H1 (cell line): ENCODE data around the gene IGLL5. TPM values are rescaled to one million over a fixed set of nuclear protein-coding genes. Genes with fewer than 3 reads are reported as not detected.

ENCODE experiments used
- CTCF ChIA-PET: fragments of 300-600 bp; sonication (Branson Sonifier 250); formaldehyde crosslinking; loops from one replicate; lab custom pipeline; 2021; ENCODE audit not compliant: partially characterized antibody; lab: Charles Lee
- POLR2A ChIA-PET: fragments of 300-600 bp; sonication (Branson Sonifier 250); formaldehyde crosslinking; loops from one replicate; lab custom pipeline; 2021; ENCODE audit warnings: inconsistent platforms; ENCODE audit not compliant: partially characterized antibody; lab: Charles Lee
- DNase-seq, 2 experiments: peaks; one replicate each; pipeline versions ENCODE4 v3.0.0 to v3.0.0-alpha.2; 2010 to 2022; ENCODE audit warnings: low spot score in 2 of 2, low read depth in 1 of 2, mixed read lengths in 1 of 2
- FAIRE-seq: peaks from 2 replicates; lab custom pipeline; 2011; peaks lifted over from hg19 to GRCh38; lab: Jason Lieb, UNC
- H2AFZ ChIP-seq: 2 replicates; pipeline ENCODE4 v1.8.1; 2012; ENCODE audit warnings: low read length, inconsistent platforms
- H2AK5ac ChIP-seq: 2 replicates; pipeline ENCODE4 v1.6.1; 2013; ENCODE audit warnings: low read depth, low read length
- H2BK120ac ChIP-seq: replicated peaks from 2 replicates; pipeline ENCODE3; 2013; ENCODE audit warnings: low read depth, low read length, inconsistent platforms
- H2BK12ac ChIP-seq: 2 replicates; pipeline ENCODE4 v1.6.1; 2013; ENCODE audit warnings: low read depth, low read length
- H2BK15ac ChIP-seq: 2 replicates; pipeline ENCODE4 v1.6.1; 2013; ENCODE audit warnings: low read length
- H2BK20ac ChIP-seq: 2 replicates; pipeline ENCODE4 v1.6.1; 2013; ENCODE audit warnings: low read length
- H2BK5ac ChIP-seq: 2 replicates; pipeline ENCODE4 v1.6.1; 2013; ENCODE audit warnings: low read depth, low read length
- H3K14ac ChIP-seq: 2 replicates; pipeline ENCODE4 v1.6.1; 2013; ENCODE audit warnings: inconsistent platforms; ENCODE audit not compliant: insufficient read length
- H3K18ac ChIP-seq: 2 replicates; pipeline ENCODE4 v1.6.1; 2013; ENCODE audit warnings: low read length; ENCODE audit errors: extremely low read depth
- H3K23ac ChIP-seq: 2 replicates; pipeline ENCODE4 v1.6.1; 2013; ENCODE audit warnings: inconsistent platforms; ENCODE audit not compliant: insufficient read length
- H3K23me2 ChIP-seq: 2 replicates; pipeline ENCODE4 v1.6.1; 2013; ENCODE audit warnings: low read depth, low read length
- H3K27ac ChIP-seq: 2 replicates; pipeline ENCODE4 v1.6.1; 2011; ENCODE audit warnings: low read depth, low read length, inconsistent platforms
- H3K27me3 ChIP-seq, 4 experiments: replicated peaks in 1 of 4; 1 replicate in 1 of 4; 2 replicates in 3 of 4; pipeline versions ENCODE4 v1.6.1 to v1.8.1; 2011 to 2013; ENCODE audit warnings: low read length in 3 of 4, mild to moderate bottlenecking in 3 of 4, inconsistent platforms in 2 of 4, mixed read lengths in 2 of 4, moderate library complexity in 1 of 4; ENCODE audit not compliant: control insufficient read depth in 3 of 4, insufficient read depth in 3 of 4; ENCODE audit errors: extremely low read depth in 1 of 4
- H3K36me3 ChIP-seq, 4 experiments: 2 replicates each; pipeline versions ENCODE4 v1.6.1 to v1.8.1; 2011 to 2013; ENCODE audit warnings: mild to moderate bottlenecking in 4 of 4, low read length in 3 of 4, moderate library complexity in 2 of 4, control low read depth in 1 of 4, inconsistent platforms in 1 of 4; ENCODE audit not compliant: insufficient read depth in 4 of 4, control insufficient read depth in 2 of 4
- H3K4ac ChIP-seq: replicated peaks from 2 replicates; pipeline ENCODE3; 2013; ENCODE audit warnings: low read length, low read depth, mixed read lengths, inconsistent platforms; ENCODE audit not compliant: insufficient read length
- H3K4me1 ChIP-seq, 4 experiments: replicated peaks in 1 of 4; 1 replicate in 1 of 4; 2 replicates in 3 of 4; pipeline versions ENCODE4 v1.6.1 to v1.8.1; 2011 to 2013; ENCODE audit warnings: low read length in 3 of 4, inconsistent platforms in 2 of 4, mixed read lengths in 1 of 4; ENCODE audit not compliant: insufficient read depth in 4 of 4, control insufficient read depth in 3 of 4
- H3K4me2 ChIP-seq, 2 experiments: 2 replicates each; pipeline versions ENCODE4 v1.6.1 to v1.8.1; 2011 to 2013; ENCODE audit warnings: low read depth in 2 of 2, low read length in 2 of 2, control low read depth in 1 of 2, inconsistent platforms in 1 of 2, mild to moderate bottlenecking in 1 of 2; ENCODE audit not compliant: insufficient read depth in 1 of 2
- H3K4me3 ChIP-seq, 4 experiments: fragments of 200-600, 300-600 bp in 1 of 4; sonication (generic), shearing (Covaris generic), sonication (Bioruptor Twin) in 1 of 4; 2 replicates each; pipeline versions ENCODE4 v1.5.1 to v1.8.1; 2011 to 2016; ENCODE audit warnings: low read length in 4 of 4, low read depth in 3 of 4, control low read depth in 2 of 4, inconsistent platforms in 2 of 4, mild to moderate bottlenecking in 2 of 4, mixed read lengths in 1 of 4, moderate library complexity in 1 of 4; ENCODE audit not compliant: insufficient read depth in 2 of 4; ENCODE audit errors: extremely low read depth in 1 of 4
- H3K56ac ChIP-seq: replicated peaks from 2 replicates; pipeline ENCODE3; 2013; ENCODE audit warnings: low read depth, mild to moderate bottlenecking, mixed read lengths, low read length, inconsistent platforms; ENCODE audit not compliant: insufficient read length
- H3K79me1 ChIP-seq: 2 replicates; pipeline ENCODE4 v1.6.1; 2013; ENCODE audit warnings: low read depth, low read length, control low read depth
- H3K79me2 ChIP-seq, 2 experiments: 2 replicates each; pipeline versions ENCODE4 v1.6.1 to v1.8.1; 2012 to 2013; ENCODE audit warnings: low read length in 2 of 2, mild to moderate bottlenecking in 2 of 2, inconsistent platforms in 1 of 2; ENCODE audit not compliant: insufficient read depth in 2 of 2, control insufficient read depth in 1 of 2
- H3K9ac ChIP-seq, 4 experiments: replicated peaks in 1 of 4; 1 replicate in 1 of 4; 2 replicates in 3 of 4; pipeline versions ENCODE4 v1.6.1 to v1.8.1; 2011 to 2013; ENCODE audit warnings: low read depth in 3 of 4, low read length in 3 of 4, control low read depth in 2 of 4, mild to moderate bottlenecking in 2 of 4, moderate library complexity in 2 of 4, inconsistent platforms in 1 of 4; ENCODE audit errors: extremely low read depth in 1 of 4
- H3K9me3 ChIP-seq, 2 experiments: 2 replicates each; pipeline versions ENCODE4 v1.6.1 to v1.8.1; 2012 to 2013; ENCODE audit warnings: mild to moderate bottlenecking in 2 of 2, moderate library complexity in 2 of 2, control low read depth in 1 of 2, inconsistent platforms in 1 of 2, low read depth in 1 of 2, low read length in 1 of 2, mixed read lengths in 1 of 2; ENCODE audit not compliant: insufficient read depth in 2 of 2
- H4K20me1 ChIP-seq, 2 experiments: replicated peaks in 1 of 2; 2 replicates each; pipeline versions ENCODE3 to v1.8.1; 2011 to 2013; ENCODE audit warnings: inconsistent platforms in 2 of 2, low read length in 2 of 2, mild to moderate bottlenecking in 1 of 2; ENCODE audit not compliant: insufficient read depth in 2 of 2, control insufficient read depth in 1 of 2
- H4K5ac ChIP-seq: 2 replicates; pipeline ENCODE4 v1.6.1; 2013; ENCODE audit warnings: low read length, low read depth, mixed read lengths, inconsistent platforms; ENCODE audit not compliant: insufficient read length
- H4K8ac ChIP-seq: 2 replicates; pipeline ENCODE4 v1.8.0; 2013; ENCODE audit warnings: mild to moderate bottlenecking, moderate library complexity, low read length, inconsistent platforms; ENCODE audit not compliant: insufficient read depth; ENCODE audit errors: extremely low read depth
- H4K91ac ChIP-seq: replicated peaks from 2 replicates; pipeline ENCODE3; 2013; ENCODE audit warnings: low read length, mixed read lengths, inconsistent platforms; ENCODE audit not compliant: insufficient read length
- BCL11A ChIP-seq, 2 experiments: IDR thresholded peaks; one replicate each; pipeline ENCODE4 v1.6.1; 2011; ENCODE audit warnings: low read depth in 2 of 2, low read length in 2 of 2, mild to moderate bottlenecking in 2 of 2
- BRCA1 ChIP-seq: IDR thresholded peaks from 2 replicates; pipeline ENCODE4 v1.6.1; 2012; ENCODE audit warnings: low read depth, low read length, improper control_type of control experiment
- CTBP2 ChIP-seq: IDR thresholded peaks from 2 replicates; pipeline ENCODE4 v1.7.0; 2011; ENCODE audit warnings: borderline replicate concordance, mild to moderate bottlenecking, moderate library complexity, mixed read lengths, low read length; ENCODE audit not compliant: insufficient read depth, insufficient read length
- EZH2 ChIP-seq: fragments of 200-600 bp; sonication (generic); IDR thresholded peaks from 2 replicates; pipeline ENCODE4 v1.7.1; 2012; ENCODE audit warnings: low read depth, mild to moderate bottlenecking, moderate library complexity, low read length, inconsistent platforms; ENCODE audit not compliant: severe bottlenecking
- JUN ChIP-seq: IDR thresholded peaks from 2 replicates; pipeline ENCODE4 v1.6.1; 2011; ENCODE audit warnings: low read depth, mild to moderate bottlenecking, improper control_type of control experiment, low read length
- KDM4A ChIP-seq: IDR thresholded peaks from one replicate; pipeline ENCODE4 v1.7.1; 2012; ENCODE audit warnings: low read depth, mild to moderate bottlenecking, moderate library complexity, low read length, inconsistent platforms; ENCODE audit not compliant: severe bottlenecking
- POU5F1 ChIP-seq: IDR thresholded peaks from 2 replicates; pipeline ENCODE4 v1.6.1; 2011; ENCODE audit warnings: low read depth, mild to moderate bottlenecking, low read length, moderate library complexity
- SRF ChIP-seq: IDR thresholded peaks from 2 replicates; pipeline ENCODE4 v1.6.1; 2011; ENCODE audit warnings: mild to moderate bottlenecking, low read depth, low read length, moderate library complexity
- YY1 ChIP-seq: IDR thresholded peaks from 2 replicates; pipeline ENCODE4 v1.6.1; 2011; ENCODE audit warnings: low read depth, mild to moderate bottlenecking, low read length
- ZNF274 ChIP-seq: IDR thresholded peaks from 2 replicates; pipeline ENCODE4 v1.7.0; 2012; ENCODE audit warnings: low read length, borderline replicate concordance; ENCODE audit errors: extremely low read depth
- WGBS, 2 experiments: shearing (Covaris generic) in 1 of 2; methylation state at CpG; one replicate each; pipeline versions ENCODE4 v1.1.6 to v1.1.7; 2013 to 2015; ENCODE audit warnings: low lambda C conversion rate in 2 of 2, mixed read lengths in 2 of 2, inconsistent platforms in 1 of 2, low coverage in 1 of 2, missing lambda C conversion rate in 1 of 2; ENCODE audit not compliant: insufficient replicate concordance in 2 of 2, insufficient coverage in 1 of 2, insufficient read length in 1 of 2; ENCODE audit errors: extremely low coverage in 1 of 2, missing lambda C conversion rate in 1 of 2; 5-methylcytosine and 5-hydroxymethylcytosine counted together
- polyA plus RNA-seq, 7 experiments: library from polyadenylated mRNA; depleted of rRNA in 3 of 7; stranded (reverse) in 5 of 7; unstranded in 2 of 7; fragments of >200 nt in 5 of 7; fragments of 200-250 nt in 2 of 7; gene quantifications; 1 replicate in 5 of 7; 2 replicates in 1 of 7; 4 replicates in 1 of 7; pipeline versions ENCODE4 v1.2.1 to v1.2.3, GENCODE V29; 2011 to 2013; ENCODE audit warnings: missing spikeins in 2 of 7, mixed read lengths in 2 of 7
- total RNA-seq: library from RNA; stranded (reverse); fragmentation: NEBNext Ultra II Directional; extraction: Animal tissue kit (Norgen Biotek cat#: 25700); gene quantifications from 2 replicates; pipeline ENCODE4 v1.2.1, GENCODE V29; 2021

Gene IGLL5
- total and polyA plus RNA-seq, 2 of the 8 experiments (the other 6 are each of a cell fraction or from before 2014, with no cell fraction given) = not detected

DNA sequence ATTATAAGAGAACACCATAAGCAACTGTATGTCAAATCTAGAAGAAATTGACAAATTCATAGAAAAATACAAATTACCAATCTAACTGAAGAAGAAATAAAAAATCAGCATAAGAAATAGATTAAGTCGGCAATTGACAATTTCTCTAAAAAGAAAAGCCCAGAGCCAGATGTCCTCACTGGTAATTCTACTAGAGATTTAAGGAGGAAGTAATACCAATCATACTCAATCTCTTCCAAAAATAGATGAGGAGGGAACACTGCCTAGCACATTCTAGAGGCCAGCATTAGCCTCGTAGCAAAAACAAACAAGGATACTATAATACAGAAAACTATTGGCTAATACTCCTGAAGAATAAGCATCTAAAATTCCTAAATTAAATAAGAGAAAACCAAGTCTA, 40.4 kb upstream of the IGLL5 start:
- DNase-seq (no peak), FAIRE-seq (no peak)
- Histone ChIP-seq H3K4me2 (no peak overlapping the region), H2AFZ (no peak overlapping the region), H3K27me3 (peaks cover 6 to 18% (median 9%) of the 10 kb centered on the region in 4 experiments), H3K23me2 (no peaks in the 10 kb centered on the region), H3K9me3 (peaks cover 20 to 35% of the 10 kb centered on the region in 2 experiments), H3K79me2 (no peaks in the 10 kb centered on the region), H2BK15ac (no peak overlapping the region), H3K18ac (no peak overlapping the region), H2BK12ac (no peak overlapping the region), H2BK5ac (no peak overlapping the region), H3K79me1 (no peaks in the 10 kb centered on the region), H3K4me3 (no peak overlapping the region), H3K23ac (no peak overlapping the region), H4K91ac (no peak overlapping the region), H3K9ac (no peak overlapping the region), H4K20me1 (no peaks in the 10 kb centered on the region), H3K27ac (no peak overlapping the region), H3K4me1 (no peaks in the 10 kb centered on the region), H2BK120ac (no peak overlapping the region), H4K8ac (no peak overlapping the region), H4K5ac (no peak overlapping the region), H2BK20ac (no peak overlapping the region), H3K14ac (no peak overlapping the region), H3K4ac (no peak overlapping the region), H3K56ac (no peak overlapping the region), H2AK5ac (no peak overlapping the region), H3K36me3 (no peaks in the 10 kb centered on the region)
- POLR2A ChIA-PET = no interaction called here
- WGBS, 2 experiments = 49% methylated on average over 2 of the region's 2 CpGs; no CpG with 5 or more reads in 1 of the 2 experiments
- CTCF ChIA-PET = interaction anchor here (0.8 kb wide), 1 partner anchor 8 kb away, joined by 3 read pairs; no protein-coding TSS in a partner anchor
- TF ChIP-seq BRCA1 (no peak), POU5F1 (no peak), KDM4A (no peak), EZH2 (no peak), BCL11A (IDR thresholded peaks at IDR 0.05; ENCODE audit: low read depth in 2 of 2, low read length in 2 of 2) (no peak), SRF (no peak), CTBP2 (no peak), ZNF274 (no peak), JUN (no peak), YY1 (no peak)
